ENCODE measurements around the gene INF2.

DNA sequence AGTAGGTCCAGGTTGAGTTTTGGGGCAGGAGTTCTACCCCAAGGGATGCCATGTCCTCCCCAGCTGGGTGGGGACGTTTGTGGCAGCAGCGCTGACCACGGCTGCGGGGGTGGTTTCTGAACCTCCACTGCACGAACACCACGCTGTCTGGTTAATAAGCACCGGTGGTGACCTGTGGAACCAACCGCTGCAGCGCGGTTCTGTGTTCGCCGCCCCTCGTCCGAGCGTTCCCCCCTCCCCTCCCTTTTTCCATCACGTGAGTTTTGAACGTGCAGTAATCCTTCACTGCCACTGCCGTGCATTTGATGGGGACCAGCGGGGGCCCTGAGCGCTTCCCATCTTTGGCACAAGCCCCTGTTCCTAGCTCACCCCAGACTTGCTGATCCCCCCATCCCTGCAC, 28.2 kb downstream of the INF2 start:
- TF ChIP-seq, protein P1, sequence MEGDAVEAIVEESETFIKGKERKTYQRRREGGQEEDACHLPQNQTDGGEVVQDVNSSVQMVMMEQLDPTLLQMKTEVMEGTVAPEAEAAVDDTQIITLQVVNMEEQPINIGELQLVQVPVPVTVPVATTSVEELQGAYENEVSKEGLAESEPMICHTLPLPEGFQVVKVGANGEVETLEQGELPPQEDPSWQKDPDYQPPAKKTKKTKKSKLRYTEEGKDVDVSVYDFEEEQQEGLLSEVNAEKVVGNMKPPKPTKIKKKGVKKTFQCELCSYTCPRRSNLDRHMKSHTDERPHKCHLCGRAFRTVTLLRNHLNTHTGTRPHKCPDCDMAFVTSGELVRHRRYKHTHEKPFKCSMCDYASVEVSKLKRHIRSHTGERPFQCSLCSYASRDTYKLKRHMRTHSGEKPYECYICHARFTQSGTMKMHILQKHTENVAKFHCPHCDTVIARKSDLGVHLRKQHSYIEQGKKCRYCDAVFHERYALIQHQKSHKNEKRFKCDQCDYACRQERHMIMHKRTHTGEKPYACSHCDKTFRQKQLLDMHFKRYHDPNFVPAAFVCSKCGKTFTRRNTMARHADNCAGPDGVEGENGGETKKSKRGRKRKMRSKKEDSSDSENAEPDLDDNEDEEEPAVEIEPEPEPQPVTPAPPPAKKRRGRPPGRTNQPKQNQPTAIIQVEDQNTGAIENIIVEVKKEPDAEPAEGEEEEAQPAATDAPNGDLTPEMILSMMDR (conservative IDR thresholded peaks at IDR 0.05), result no peak
- no peak for TF ChIP-seq EZH2 (IDR thresholded peaks at IDR 0.05; ENCODE audit: low read depth)

Measured in PC-9 (cell line).